KMS-11 (cell line): ENCODE measurements around the gene CAPN12.
"Not testable (repeated sequence)": the region's sequence is repeated elsewhere in the genome, so short reads cannot be mapped to it uniquely, and the experiment has no call there.

ENCODE experiments used
- H2AFZ ChIP-seq: fragments of 200-600 bp; sonication (generic); 2 replicates; pipeline ENCODE4 v1.6.1; 2016; ENCODE audit warnings: antibody characterized with exemption, mixed run types, low read depth
- H3K27ac ChIP-seq: fragments of 200-600 bp; sonication (generic); 2 replicates; pipeline ENCODE4 v1.6.1; 2016; ENCODE audit warnings: mild to moderate bottlenecking, mixed run types
- H3K27me3 ChIP-seq: fragments of 200-600 bp; sonication (generic); 2 replicates; pipeline ENCODE4 v1.6.1; 2017; ENCODE audit warnings: mild to moderate bottlenecking, low read depth, mixed run types, moderate library complexity; ENCODE audit not compliant: insufficient read depth
- H3K36me3 ChIP-seq: fragments of 200-600 bp; sonication (generic); 2 replicates; pipeline ENCODE4 v1.6.1; 2017; ENCODE audit warnings: mild to moderate bottlenecking, mixed run types; ENCODE audit not compliant: insufficient read depth
- H3K4me1 ChIP-seq: fragments of 200-600 bp; sonication (generic); 2 replicates; pipeline ENCODE4 v1.6.1; 2016; ENCODE audit warnings: mild to moderate bottlenecking, low read depth, mixed run types; ENCODE audit not compliant: poor library complexity, severe bottlenecking
- H3K4me2 ChIP-seq: fragments of 200-600 bp; sonication (generic); 2 replicates; pipeline ENCODE4 v1.7.0; 2016; ENCODE audit warnings: mild to moderate bottlenecking, mixed run types
- H3K4me3 ChIP-seq: fragments of 200-600 bp; sonication (generic); IDR thresholded peaks from 2 replicates; pipeline ENCODE4 v1.6.1; 2017; ENCODE audit warnings: low read depth, low read length, mixed read lengths; ENCODE audit not compliant: insufficient read depth
- H3K79me2 ChIP-seq: fragments of 200-600 bp; sonication (generic); 2 replicates; pipeline ENCODE4 v1.6.1; 2016; ENCODE audit warnings: low read depth, mixed run types; ENCODE audit not compliant: insufficient read depth
- H3K9ac ChIP-seq: fragments of 200-600 bp; sonication (generic); 2 replicates; pipeline ENCODE4 v1.6.1; 2016; ENCODE audit warnings: mild to moderate bottlenecking, mixed run types
- H4K20me1 ChIP-seq: fragments of 200-600 bp; sonication (generic); 2 replicates; pipeline ENCODE4 v1.6.1; 2016; ENCODE audit warnings: mild to moderate bottlenecking, mixed run types; ENCODE audit not compliant: insufficient read depth
- CTCF ChIP-seq: fragments of 200-600 bp; sonication (generic); conservative IDR thresholded peaks from 2 replicates; pipeline ENCODE4 v1.6.1; 2017; ENCODE audit warnings: low read depth, mild to moderate bottlenecking, antibody characterized with exemption, low read length, moderate library complexity, mixed read lengths

CAPN12 gene

GRCh38 chr19:38774181-38774950 is 30.1 kb upstream of the CAPN12 start:
- Histone ChIP-seq H3K36me3 (no peaks in the 10 kb centered on the region), H3K4me3 (no peak overlapping the region), H3K27me3 (0 out of 2 replicates have a peak, but pooled peaks cover 5% of the 10 kb centered on the region), H3K4me1 (no peaks in the 10 kb centered on the region), H3K27ac (no peak overlapping the region), H3K9ac (no peak overlapping the region), H3K79me2 (no peaks in the 10 kb centered on the region), H3K4me2 (no peak overlapping the region), H4K20me1 (no peaks in the 10 kb centered on the region), H2AFZ (no peak overlapping the region)
- no peak for TF ChIP-seq CTCF

GRCh38 chr19:38773469-38774177 is 29.3 kb upstream of the CAPN12 start, which contains the start of gene LGALS7:
Gene LGALS7, minus strand, starts transcription at chr19:38773517. Its CDS starts 25 bp downstream, at chr19:38773492.
- no peak for TF ChIP-seq CTCF
- no peaks in the 10 kb centered on the region for H3K4me1 ChIP-seq
- no peaks in the 10 kb centered on the region for H3K36me3 ChIP-seq
- H3K79me2 ChIP-seq, result no peaks in the 10 kb centered on the region
- H3K4me2 ChIP-seq, result no peak within 1 kb of the TSS
- 0 out of 2 replicates have a peak, but pooled peaks cover 2% of the 10 kb centered on the region for H3K27me3 ChIP-seq
- no peak within 1 kb of the TSS for H3K27ac ChIP-seq
- H3K9ac ChIP-seq, result no peak within 1 kb of the TSS
- no peak within 1 kb of the TSS for H2AFZ ChIP-seq
- no peak within 1 kb of the TSS for H3K4me3 ChIP-seq
- H4K20me1 ChIP-seq, result no peaks in the 10 kb centered on the region

GRCh38 chr19:38771569-38771968 is 27.3 kb upstream of the CAPN12 start:
- H4K20me1 ChIP-seq, H3K27me3 ChIP-seq, H3K79me2 ChIP-seq, H3K4me1 ChIP-seq, H3K36me3 ChIP-seq, H2AFZ ChIP-seq, H3K9ac ChIP-seq, H3K4me2 ChIP-seq, H3K27ac ChIP-seq, H3K4me3 ChIP-seq: not testable (repeated sequence)

- not testable (repeated sequence) for H3K36me3 ChIP-seq, H3K4me2 ChIP-seq, H3K27ac ChIP-seq
Observed at GRCh38 chr19:38770949-38771275, 26.6 kb upstream of the CAPN12 start.

GRCh38 chr19:38770228-38770948 is 26.1 kb upstream of the CAPN12 start:
- H3K9ac ChIP-seq, H3K4me3 ChIP-seq, H3K79me2 ChIP-seq, H2AFZ ChIP-seq, H3K36me3 ChIP-seq, H3K27me3 ChIP-seq, H4K20me1 ChIP-seq, H3K27ac ChIP-seq, H3K4me2 ChIP-seq, H3K4me1 ChIP-seq: not testable (repeated sequence)

More at GRCh38 chr19:38770949-38771275, 26.6 kb upstream of the CAPN12 start:
- not testable (repeated sequence) for H2AFZ ChIP-seq, H3K9ac ChIP-seq, H3K27me3 ChIP-seq, H3K79me2 ChIP-seq, H3K4me1 ChIP-seq, H4K20me1 ChIP-seq, H3K4me3 ChIP-seq
